Fibroblast of pulmonary artery (primary cell): ENCODE measurements around the gene NPHP4.

Source experiments
- DNase-seq: peaks from one replicate; pipeline ENCODE4 v3.0.0-alpha.2; 2010; ENCODE audit warnings: low read depth
- H3K4me3 ChIP-seq: replicated peaks from 2 replicates; pipeline ENCODE4 v1.5.1; 2011; ENCODE audit warnings: low read depth, mild to moderate bottlenecking, control low read depth, low read length, moderate library complexity
- TF ChIP-seq, protein P1 (sequence below): IDR thresholded peaks from 2 replicates; pipeline ENCODE4 v1.5.1; 2011; ENCODE audit warnings: mild to moderate bottlenecking, control low read depth, low read length, inconsistent platforms; ENCODE audit errors: missing control alignments

NPHP4 gene

DNA sequence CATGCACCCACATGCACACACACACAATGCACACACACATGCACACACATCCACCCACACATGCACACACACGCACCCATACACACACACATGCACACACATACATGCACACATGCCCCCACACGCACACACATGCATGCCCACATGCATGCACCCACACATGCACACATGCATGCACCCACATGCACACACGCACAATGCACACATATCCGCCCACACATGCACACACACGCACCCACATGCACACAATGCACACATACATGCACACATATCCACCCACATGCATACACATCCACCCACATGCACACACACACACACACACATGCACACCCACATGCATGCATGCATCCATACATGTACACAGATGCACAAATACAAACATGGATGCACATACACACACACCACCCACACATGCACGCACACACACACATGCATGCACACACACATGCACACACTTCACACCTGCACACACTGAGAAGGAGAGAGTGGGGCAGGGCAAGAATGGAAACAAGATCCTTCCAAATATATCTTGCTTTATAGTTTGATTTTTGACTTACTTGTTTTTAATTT lies 123.2 kb downstream of the NPHP4 start:
- H3K4me3 ChIP-seq, result no peak overlapping the region
- no peak for DNase-seq
- TF ChIP-seq, protein P1, sequence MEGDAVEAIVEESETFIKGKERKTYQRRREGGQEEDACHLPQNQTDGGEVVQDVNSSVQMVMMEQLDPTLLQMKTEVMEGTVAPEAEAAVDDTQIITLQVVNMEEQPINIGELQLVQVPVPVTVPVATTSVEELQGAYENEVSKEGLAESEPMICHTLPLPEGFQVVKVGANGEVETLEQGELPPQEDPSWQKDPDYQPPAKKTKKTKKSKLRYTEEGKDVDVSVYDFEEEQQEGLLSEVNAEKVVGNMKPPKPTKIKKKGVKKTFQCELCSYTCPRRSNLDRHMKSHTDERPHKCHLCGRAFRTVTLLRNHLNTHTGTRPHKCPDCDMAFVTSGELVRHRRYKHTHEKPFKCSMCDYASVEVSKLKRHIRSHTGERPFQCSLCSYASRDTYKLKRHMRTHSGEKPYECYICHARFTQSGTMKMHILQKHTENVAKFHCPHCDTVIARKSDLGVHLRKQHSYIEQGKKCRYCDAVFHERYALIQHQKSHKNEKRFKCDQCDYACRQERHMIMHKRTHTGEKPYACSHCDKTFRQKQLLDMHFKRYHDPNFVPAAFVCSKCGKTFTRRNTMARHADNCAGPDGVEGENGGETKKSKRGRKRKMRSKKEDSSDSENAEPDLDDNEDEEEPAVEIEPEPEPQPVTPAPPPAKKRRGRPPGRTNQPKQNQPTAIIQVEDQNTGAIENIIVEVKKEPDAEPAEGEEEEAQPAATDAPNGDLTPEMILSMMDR, result no peak

DNA sequence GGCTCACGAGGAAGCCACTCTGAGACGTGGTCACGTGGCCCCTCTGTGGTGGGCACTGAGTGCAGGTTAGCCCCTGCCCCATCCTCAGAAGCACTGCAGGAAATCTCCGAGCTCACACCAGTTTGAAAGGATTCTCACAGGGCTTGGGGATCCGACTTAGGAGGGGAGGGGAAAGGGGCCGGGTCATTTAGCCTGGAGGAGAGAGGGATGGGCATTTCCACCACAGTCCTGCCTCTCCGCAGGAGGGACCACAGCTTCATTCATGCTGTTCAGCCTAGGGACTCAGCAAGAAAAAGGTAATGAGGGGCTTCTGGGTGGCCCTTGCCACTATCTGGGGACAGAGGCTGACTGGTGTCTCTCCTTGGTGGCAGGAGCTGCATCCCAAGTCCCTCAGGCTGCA lies 126.5 kb downstream of the NPHP4 start:
- DNase-seq, result no peak
- H3K4me3 ChIP-seq, result no peak overlapping the region
- TF ChIP-seq, protein P1, result no peak

- TF ChIP-seq, protein P1, result no peak
- DNase-seq, result no peak
Measured at GRCh38 chr1:5865056-5865455, 127.2 kb downstream of the NPHP4 start.

DNA sequence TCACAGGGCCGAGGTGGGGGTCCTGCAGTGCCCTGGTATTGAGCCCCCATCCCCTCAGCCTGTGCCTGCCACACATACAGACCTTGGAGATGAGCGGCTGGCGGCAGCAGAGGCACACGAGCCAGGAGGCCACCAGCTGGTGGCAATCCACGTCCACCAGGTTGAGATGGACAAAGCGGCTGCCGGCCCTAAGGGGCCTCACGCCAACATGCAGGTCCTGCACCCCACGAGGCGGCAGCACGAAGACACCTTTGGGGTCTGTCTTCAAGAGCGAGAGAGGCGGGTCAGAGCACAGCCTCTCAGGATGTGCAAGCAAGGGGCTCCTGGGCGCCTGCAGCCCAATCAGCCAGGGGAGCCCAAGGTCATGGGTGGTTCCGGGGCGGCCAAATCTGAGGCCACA lies 128.0 kb downstream of the NPHP4 start:
- H3K4me3 ChIP-seq, result no peak overlapping the region
- no peak for DNase-seq
- TF ChIP-seq, protein P1, result no peak

More at GRCh38 chr1:5865056-5865455, 127.2 kb downstream of the NPHP4 start:
- no peak overlapping the region for H3K4me3 ChIP-seq

- TF ChIP-seq, protein P1, result no peak
- H3K4me3 ChIP-seq, result no peak overlapping the region
- no peak for DNase-seq
Measured at GRCh38 chr1:5863238-5863637, 129.0 kb downstream of the NPHP4 start.

GRCh38 chr1:5861871-5862825 lies 130.1 kb downstream of the NPHP4 start:
- no peak overlapping the region for H3K4me3 ChIP-seq
- no peak for DNase-seq
- TF ChIP-seq, protein P1, result no peak
